ENCODE measurements around the gene BAIAP3. TPM values are rescaled to one million over a fixed set of nuclear protein-coding genes. Genes with fewer than 3 reads are reported as not detected.

BAIAP3 gene
- total and polyA plus RNA-seq, 2 of the 4 experiments (the other 2 are of a cell fraction): 0.36 to 0.65 TPM

DNA sequence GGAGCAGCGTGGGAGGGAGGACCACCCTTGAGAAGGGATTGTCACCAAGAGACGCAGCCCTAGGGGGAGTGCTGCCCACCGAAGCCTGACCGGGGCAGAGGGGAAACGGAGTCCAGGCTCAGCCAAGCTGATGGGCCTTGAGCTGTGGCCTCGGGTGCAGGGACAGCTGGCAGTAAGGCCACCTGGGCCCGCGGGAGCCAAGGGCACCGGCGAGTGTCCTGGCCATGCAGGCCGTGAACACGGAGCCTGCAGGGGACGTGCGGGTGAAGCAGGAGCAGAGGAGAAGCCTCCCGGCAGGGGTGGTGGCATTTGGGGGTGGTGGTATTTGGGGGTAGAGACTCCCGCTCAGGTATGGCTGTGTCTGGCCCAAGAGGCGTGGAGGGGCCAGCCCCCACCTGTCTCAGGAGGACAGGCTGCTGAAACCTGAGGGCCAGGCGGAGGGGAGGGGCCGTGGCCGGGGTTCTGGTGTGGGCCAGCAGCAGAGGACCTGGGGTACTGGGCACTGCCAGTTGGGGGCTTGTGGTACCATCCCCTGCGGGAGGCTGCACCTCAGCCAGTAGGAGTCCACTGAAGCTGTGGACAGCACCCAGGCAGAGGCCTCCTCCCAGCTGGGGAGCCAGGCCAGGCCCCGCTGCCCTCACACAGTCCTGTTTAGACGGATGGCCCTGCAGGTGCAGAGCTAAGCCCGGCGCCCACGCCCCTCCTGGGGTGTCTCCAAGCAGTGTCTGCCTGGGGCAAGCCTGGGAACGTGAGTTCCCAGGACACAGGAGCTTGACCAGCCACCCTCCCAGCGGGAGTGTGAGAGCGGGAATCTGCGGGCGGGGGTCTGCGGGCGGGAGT, 22.8 kb downstream of the BAIAP3 start:
- BruUV-seq (replicated peaks): no TSS peak
- no peak overlapping the region for H2BK5ac ChIP-seq (ENCODE audit: low read depth, low read length, poor library complexity, severe bottlenecking)
- H3K9me3 ChIP-seq (ENCODE audit: control insufficient read depth, insufficient read depth, low read length): no peaks in the 10 kb centered on the region
- H4K91ac ChIP-seq (ENCODE audit: insufficient read depth, low read depth, low read length): no peak overlapping the region
- no peak overlapping the region for H4K5ac ChIP-seq (ENCODE audit: low read depth, low read length)
- H4K20me1 ChIP-seq (ENCODE audit: insufficient read depth, low read length): peaks cover 34% of the 10 kb centered on the region
- ATAC-seq (ENCODE audit: low read depth): no peak
- no peak overlapping the region for H3K4me2 ChIP-seq (ENCODE audit: low read depth, low read length)
- H3K14ac ChIP-seq (replicated peaks; ENCODE audit: low read depth, low read length): no peak overlapping the region
- POLR2A ChIA-PET (ENCODE audit: unreplicated experiment): no interaction called here
- H2BK15ac ChIP-seq (ENCODE audit: low read depth, low read length): no peak overlapping the region
- H3K23ac ChIP-seq (ENCODE audit: low read depth, low read length): no peak overlapping the region
- H3K36me3 ChIP-seq (ENCODE audit: control insufficient read depth, insufficient read depth, low read length): peaks cover 8% of the 10 kb centered on the region
- no peaks in the 10 kb centered on the region for H3K27me3 ChIP-seq (ENCODE audit: control insufficient read depth, insufficient read depth, low read length)
- H2AK5ac ChIP-seq (ENCODE audit: low read depth, low read length): no peak overlapping the region
- no peak for DNase-seq
- intact Hi-C loops (cut with micrococcal nuclease): no loop called here
- in situ Hi-C loops (cut with MboI; ENCODE audit: low sequenced_read_pairs): no loop called here
- no peak overlapping the region for H2AFZ ChIP-seq (replicated peaks; ENCODE audit: low read length, poor library complexity)
- dilution Hi-C loops (cut with HindIII; ENCODE audit: low sequenced_read_pairs, unreplicated experiment): no loop called here
- H2BK120ac ChIP-seq (ENCODE audit: low read depth, low read length): no peak overlapping the region
- H3K27ac ChIP-seq (ENCODE audit: insufficient read depth, low read length): no peak overlapping the region
- H3K4me1 ChIP-seq (ENCODE audit: control insufficient read depth, insufficient read depth, low read length): peaks cover 7% of the 10 kb centered on the region
- no peak overlapping the region for H3K18ac ChIP-seq (ENCODE audit: low read depth, low read length)
- peaks cover 7% of the 10 kb centered on the region for H3K9me1 ChIP-seq (ENCODE audit: insufficient read depth, low read length)
- H4K8ac ChIP-seq (ENCODE audit: low read depth in 2 of 2, low read length in 2 of 2): no peak overlapping the region
- H3K4me3 ChIP-seq (ENCODE audit: insufficient read depth, low read depth, low read length): no peak overlapping the region
- CTCF ChIA-PET: no interaction called here
- no peak overlapping the region for H3K9ac ChIP-seq (ENCODE audit: low read depth, low read length)
- H3K79me1 ChIP-seq (ENCODE audit: low read depth in 1 of 2, low read length in 2 of 2): peaks cover 24 to 83% of the 10 kb centered on the region in 2 experiments
- H3K4ac ChIP-seq (ENCODE audit: low read depth, low read length): no peak overlapping the region
- H2AK9ac ChIP-seq (replicated peaks; ENCODE audit: low read depth, low read length, poor library complexity): no peak overlapping the region
- 92% methylated on average over 10 of the region's 33 CpGs; no CpG with 5 or more reads in 1 of the 2 experiments for WGBS, 2 experiments (ENCODE audit: extremely low coverage in 2 of 2, insufficient read length in 1 of 2)
- H2BK20ac ChIP-seq (ENCODE audit: low read depth, low read length): no peak overlapping the region
- H3K56ac ChIP-seq (ENCODE audit: extremely low read depth, insufficient read depth, low read length): no peak overlapping the region
- no peak for TF ChIP-seq RAD21 (IDR thresholded peaks at IDR 0.05; ENCODE audit: low read length)
- TF ChIP-seq BHLHE40 (IDR thresholded peaks at IDR 0.05; ENCODE audit: low read depth, low read length): no peak
- TF ChIP-seq NFE2L2 (IDR thresholded peaks at IDR 0.05; ENCODE audit: low read depth, low read length): no peak
- TF ChIP-seq, protein P1, sequence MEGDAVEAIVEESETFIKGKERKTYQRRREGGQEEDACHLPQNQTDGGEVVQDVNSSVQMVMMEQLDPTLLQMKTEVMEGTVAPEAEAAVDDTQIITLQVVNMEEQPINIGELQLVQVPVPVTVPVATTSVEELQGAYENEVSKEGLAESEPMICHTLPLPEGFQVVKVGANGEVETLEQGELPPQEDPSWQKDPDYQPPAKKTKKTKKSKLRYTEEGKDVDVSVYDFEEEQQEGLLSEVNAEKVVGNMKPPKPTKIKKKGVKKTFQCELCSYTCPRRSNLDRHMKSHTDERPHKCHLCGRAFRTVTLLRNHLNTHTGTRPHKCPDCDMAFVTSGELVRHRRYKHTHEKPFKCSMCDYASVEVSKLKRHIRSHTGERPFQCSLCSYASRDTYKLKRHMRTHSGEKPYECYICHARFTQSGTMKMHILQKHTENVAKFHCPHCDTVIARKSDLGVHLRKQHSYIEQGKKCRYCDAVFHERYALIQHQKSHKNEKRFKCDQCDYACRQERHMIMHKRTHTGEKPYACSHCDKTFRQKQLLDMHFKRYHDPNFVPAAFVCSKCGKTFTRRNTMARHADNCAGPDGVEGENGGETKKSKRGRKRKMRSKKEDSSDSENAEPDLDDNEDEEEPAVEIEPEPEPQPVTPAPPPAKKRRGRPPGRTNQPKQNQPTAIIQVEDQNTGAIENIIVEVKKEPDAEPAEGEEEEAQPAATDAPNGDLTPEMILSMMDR (conservative IDR thresholded peaks at IDR 0.05; ENCODE audit: low read depth, low read length): no peak
- no peak for TF ChIP-seq FOS (IDR thresholded peaks at IDR 0.05; ENCODE audit: low read depth, low read length)
- TF ChIP-seq RFX5 (IDR thresholded peaks at IDR 0.05; ENCODE audit: low read depth, low read length): no peak
- TF ChIP-seq POLR2A (IDR thresholded peaks at IDR 0.05; ENCODE audit: low read depth, low read length): no peak
- TF ChIP-seq, protein P2, sequence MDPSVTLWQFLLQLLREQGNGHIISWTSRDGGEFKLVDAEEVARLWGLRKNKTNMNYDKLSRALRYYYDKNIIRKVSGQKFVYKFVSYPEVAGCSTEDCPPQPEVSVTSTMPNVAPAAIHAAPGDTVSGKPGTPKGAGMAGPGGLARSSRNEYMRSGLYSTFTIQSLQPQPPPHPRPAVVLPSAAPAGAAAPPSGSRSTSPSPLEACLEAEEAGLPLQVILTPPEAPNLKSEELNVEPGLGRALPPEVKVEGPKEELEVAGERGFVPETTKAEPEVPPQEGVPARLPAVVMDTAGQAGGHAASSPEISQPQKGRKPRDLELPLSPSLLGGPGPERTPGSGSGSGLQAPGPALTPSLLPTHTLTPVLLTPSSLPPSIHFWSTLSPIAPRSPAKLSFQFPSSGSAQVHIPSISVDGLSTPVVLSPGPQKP (IDR thresholded peaks at IDR 0.05; ENCODE audit: borderline replicate concordance, low read depth, low read length): no peak
- no peak for TF ChIP-seq MXI1 (IDR thresholded peaks at IDR 0.05; ENCODE audit: borderline replicate concordance, low read depth, low read length)
- TF ChIP-seq SMC3 (IDR thresholded peaks at IDR 0.05; ENCODE audit: low read depth, low read length): no peak
- TF ChIP-seq CEBPB (IDR thresholded peaks at IDR 0.05; ENCODE audit: low read depth, low read length): no peak
- no peak for TF ChIP-seq MAZ (IDR thresholded peaks at IDR 0.05; ENCODE audit: borderline replicate concordance, low read depth, low read length)
- no peak for TF ChIP-seq RCOR1 (IDR thresholded peaks at IDR 0.05; ENCODE audit: insufficient replicate concordance, low read length)
- TF ChIP-seq, protein P3, sequence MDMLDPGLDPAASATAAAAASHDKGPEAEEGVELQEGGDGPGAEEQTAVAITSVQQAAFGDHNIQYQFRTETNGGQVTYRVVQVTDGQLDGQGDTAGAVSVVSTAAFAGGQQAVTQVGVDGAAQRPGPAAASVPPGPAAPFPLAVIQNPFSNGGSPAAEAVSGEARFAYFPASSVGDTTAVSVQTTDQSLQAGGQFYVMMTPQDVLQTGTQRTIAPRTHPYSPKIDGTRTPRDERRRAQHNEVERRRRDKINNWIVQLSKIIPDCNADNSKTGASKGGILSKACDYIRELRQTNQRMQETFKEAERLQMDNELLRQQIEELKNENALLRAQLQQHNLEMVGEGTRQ (IDR thresholded peaks at IDR 0.05; ENCODE audit: low read depth, low read length): no peak
- TF ChIP-seq CHD1 (IDR thresholded peaks at IDR 0.05; ENCODE audit: low read depth, low read length): no peak

Measured in IMR-90 (cell line).